Transverse colon (tissue), 4 donors: ENCODE measurements around the gene USP20. TPM values are rescaled to one million over a fixed set of nuclear protein-coding genes. Genes with fewer than 3 reads are reported as not detected.

ENCODE experiments used
- DNase-seq: peaks from one replicate; pipeline ENCODE4 v3.0.0-alpha.2; 2019
- H3K27ac ChIP-seq, 4 donors: fragments of 200-600 bp; sonication (generic); 2 replicates each; pipeline ENCODE4 v1.5.1; 2016 to 2018; ENCODE audit warnings: inconsistent platforms in 4 of 4
- H3K27me3 ChIP-seq: fragments of 200-600 bp; sonication (generic); 2 replicates; pipeline ENCODE4 v1.5.1; 2017; ENCODE audit warnings: inconsistent platforms
- H3K36me3 ChIP-seq, 4 donors: fragments of 200-600 bp; sonication (generic); 2 replicates each; pipeline ENCODE4 v1.5.1; 2017 to 2019; ENCODE audit warnings: inconsistent platforms in 4 of 4
- H3K4me1 ChIP-seq, 4 donors: fragments of 200-600 bp; sonication (generic); 2 replicates each; pipeline ENCODE4 v1.5.1; 2017 to 2020; ENCODE audit warnings: inconsistent platforms in 4 of 4
- H3K4me3 ChIP-seq, 4 donors: fragments of 200-600 bp; sonication (generic); 1 replicate in 1 of 4; 2 replicates in 3 of 4; pipeline versions ENCODE4 v1.5.1 to v1.6.1; 2017 to 2019; ENCODE audit warnings: inconsistent platforms in 4 of 4
- H3K9me3 ChIP-seq, 2 donors: fragments of 200-600 bp; sonication (generic); 2 replicates each; pipeline ENCODE4 v1.5.1; 2017 to 2019; ENCODE audit warnings: inconsistent platforms in 2 of 2
- CTCF ChIP-seq, 5 experiments: fragments of 200-600 bp in 3 of 5; fragments of 450-650 bp in 2 of 5; sonication (generic) in 3 of 5; IDR thresholded peaks; 1 replicate in 2 of 5; 2 replicates in 3 of 5; pipeline ENCODE4 v1.5.1; 2016 to 2017; ENCODE audit warnings: antibody characterized with exemption in 5 of 5, inconsistent platforms in 3 of 5, mild to moderate bottlenecking in 2 of 5, moderate library complexity in 1 of 5
- EP300 ChIP-seq: sonication (generic); formaldehyde crosslinking; IDR thresholded peaks from one replicate; pipeline ENCODE4 v1.6.1; 2017; ENCODE audit warnings: antibody characterized with exemption, low read depth
- POLR2A ChIP-seq: fragments of 450-650 bp; IDR thresholded peaks from one replicate; pipeline ENCODE4 v1.6.1; 2016; ENCODE audit warnings: antibody characterized with exemption, mild to moderate bottlenecking, moderate library complexity
- POLR2AphosphoS5 ChIP-seq, 3 donors: sonication (generic); formaldehyde crosslinking; IDR thresholded peaks; one replicate each; pipeline ENCODE4 v1.6.1; 2016; ENCODE audit warnings: antibody characterized with exemption in 3 of 3
- WGBS, 2 donors: methylation state at CpG; one replicate each; pipeline ENCODE4 v1.1.5; 2018; ENCODE audit warnings: low coverage in 1 of 2; 5-methylcytosine and 5-hydroxymethylcytosine counted together
- in situ Hi-C, 4 donors: fragments of 200-750 bp; cut with MboI; loops; one replicate each; pipeline versions ENCODE4 v1.15.0 to v1.15.1; 2017; ENCODE audit warnings: low sequenced_read_pairs in 3 of 4, low pct_ligation_motif_present in 1 of 4, low pct_unique_long_range_greater_than_20kb in 1 of 4
- intact Hi-C: fragments of 100-400 bp; cut with DNase I; formaldehyde crosslinking; loops from one replicate; pipeline ENCODE4 v1.15.1; 2023; ENCODE audit warnings: low total_unique reads
- total RNA-seq, 4 donors: library from RNA; depleted of rRNA; stranded (reverse); fragments of >200 nt; gene quantifications; one replicate each; pipeline ENCODE4 v1.1.0, GENCODE V29; 2016

Gene USP20
- total RNA-seq, 4 donors from 2014 or later, result 18.3 to 40.0 (median 25.3) TPM

- Histone ChIP-seq H3K27me3 (no peaks in the 10 kb centered on the region), H3K4me3 (no peak overlapping the region), H3K4me1 (peaks cover 0 to 30% (median 20%) of the 10 kb centered on the region in 4 donors), H3K27ac (peak overlapping the region; percentile 66 to 79 (median 68)), H3K36me3 (peaks cover 0 to 8% (median 7%) of the 10 kb centered on the region in 4 donors), H3K9me3 (no peaks in the 10 kb centered on the region)
- no peak for DNase-seq
- TF ChIP-seq CTCF (IDR thresholded peaks at IDR 0.05) (no peak), POLR2AphosphoS5 (IDR thresholded peaks at IDR 0.05) (no peak), EP300 (no peak), POLR2A (no peak)
- 36 to 100% methylated on average over 1 to 6 of the region's 6 CpGs for WGBS, 2 donors
- in situ Hi-C loops (no loop called here), intact Hi-C loops (no loop called here)
These were observed 23.3 kb upstream of the USP20 start for GRCh38 chr9:129811967-129812363.

- WGBS, 2 donors, result 58% methylated on average over 9 of the region's 9 CpGs; no CpG with 5 or more reads in 1 of the 2 donors
- peak; percentile 57 for DNase-seq
- peaks cover 0 to 30% (median 20%) of the 10 kb centered on the region in 4 donors for H3K4me1 ChIP-seq
- in situ Hi-C loops (no loop called here), intact Hi-C loops (no loop called here)
- no peaks in the 10 kb centered on the region for H3K27me3 ChIP-seq
- peak overlapping the region; percentile 66 to 79 (median 68) for H3K27ac ChIP-seq
- TF ChIP-seq POLR2A (peak; percentile 37), POLR2AphosphoS5 (IDR thresholded peaks at IDR 0.05) (peak in 1 of 3 donors; percentile 52), EP300 (no peak), CTCF (IDR thresholded peaks at IDR 0.05) (no peak)
- H3K4me3 ChIP-seq, result no peak overlapping the region
- no peaks in the 10 kb centered on the region for H3K9me3 ChIP-seq
- H3K36me3 ChIP-seq, result peaks cover 0 to 8% (median 7%) of the 10 kb centered on the region in 4 donors
These were observed 22.9 kb upstream of the USP20 start for GRCh38 chr9:129812385-129812784.

- H3K36me3 ChIP-seq, result peaks cover 0 to 17% (median 11%) of the 10 kb centered on the region in 4 donors
These were observed 21.6 kb upstream of the USP20 start for GRCh38 chr9:129813661-129814060.

More at GRCh38 chr9:129813661-129814060, 21.6 kb upstream of the USP20 start:
- no peaks in the 10 kb centered on the region for H3K27me3 ChIP-seq
- peaks cover 0 to 30% (median 20%) of the 10 kb centered on the region in 4 donors for H3K4me1 ChIP-seq
- intact Hi-C loops, result no loop called here
- DNase-seq, result no peak
- TF ChIP-seq POLR2A (no peak), POLR2AphosphoS5 (IDR thresholded peaks at IDR 0.05) (no peak), CTCF (IDR thresholded peaks at IDR 0.05) (no peak), EP300 (no peak)
- H3K4me3 ChIP-seq, result no peak overlapping the region
- in situ Hi-C loops, result no loop called here
- H3K27ac ChIP-seq, result no peak overlapping the region
- 88 to 90% methylated on average over 2 to 9 of the region's 9 CpGs for WGBS, 2 donors
- no peaks in the 10 kb centered on the region for H3K9me3 ChIP-seq
